Hindlimb muscle (tissue), 1 donor: ENCODE measurements around the gene TMEM242. TPM values are rescaled to one million over a fixed set of nuclear protein-coding genes. Genes with fewer than 3 reads are reported as not detected.

ENCODE experiments used
- DNase-seq: peaks from one replicate; pipeline ENCODE4 v3.0.0-alpha.2; 2013
- polyA plus RNA-seq: library from polyadenylated mRNA; unstranded; fragments of 120-200 nt; gene quantifications from one replicate; pipeline ENCODE4 v1.2.1, GENCODE V29; 2013; ENCODE audit not compliant: insufficient read length

Gene TMEM242
- polyA plus RNA-seq, 1 donor: 10.0 TPM

- DNase-seq: peak; percentile 78
These were observed 54.0 kb downstream of the TMEM242 start for GRCh38 chr6:157269261-157269794.

GRCh38 chr6:157268835-157269234, 54.5 kb downstream of the TMEM242 start:
- no peak for DNase-seq

GRCh38 chr6:157268396-157268795, 54.9 kb downstream of the TMEM242 start:
- DNase-seq: no peak

GRCh38 chr6:157267654-157268053, 55.7 kb downstream of the TMEM242 start:
- DNase-seq: no peak

- no peak for DNase-seq
These were observed 56.2 kb downstream of the TMEM242 start for GRCh38 chr6:157267109-157267611.

GRCh38 chr6:157266274-157267101, 56.8 kb downstream of the TMEM242 start:
- DNase-seq: no peak

GRCh38 chr6:157265635-157266034, 57.7 kb downstream of the TMEM242 start:
- DNase-seq: no peak

- DNase-seq: no peak
These were observed 58.1 kb downstream of the TMEM242 start for GRCh38 chr6:157265186-157265585.

GRCh38 chr6:157264701-157265100, 58.6 kb downstream of the TMEM242 start:
- no peak for DNase-seq

- no peak for DNase-seq
These were observed 59.4 kb downstream of the TMEM242 start for GRCh38 chr6:157263881-157264397.

- no peak for DNase-seq
These were observed 60.2 kb downstream of the TMEM242 start for GRCh38 chr6:157263146-157263545.

- no peak for DNase-seq
These were observed 61.7 kb downstream of the TMEM242 start for GRCh38 chr6:157261606-157262005.

- no peak for DNase-seq
These were observed 62.4 kb downstream of the TMEM242 start for GRCh38 chr6:157260735-157261410.

- no peak for DNase-seq
These were observed 63.9 kb downstream of the TMEM242 start for GRCh38 chr6:157259443-157259842.

- DNase-seq: no peak
These were observed 64.4 kb downstream of the TMEM242 start for GRCh38 chr6:157258878-157259277.

GRCh38 chr6:157255079-157255478, 68.2 kb downstream of the TMEM242 start:
- DNase-seq: no peak

- no peak for DNase-seq
These were observed 68.8 kb downstream of the TMEM242 start for GRCh38 chr6:157254538-157254937.

- no peak for DNase-seq
These were observed 69.6 kb downstream of the TMEM242 start for GRCh38 chr6:157253699-157254098.

GRCh38 chr6:157253017-157253416, 70.3 kb downstream of the TMEM242 start:
- no peak for DNase-seq

- DNase-seq: no peak
These were observed 71.6 kb downstream of the TMEM242 start for GRCh38 chr6:157251586-157252247.

- no peak for DNase-seq
These were observed 73.5 kb downstream of the TMEM242 start for GRCh38 chr6:157249826-157250225.

- DNase-seq: no peak
These were observed 75.1 kb downstream of the TMEM242 start for GRCh38 chr6:157248264-157248663.
